Left lobe of liver (tissue), 2 donors: ENCODE results near the gene KLK5. TPM values are rescaled to one million over a fixed set of nuclear protein-coding genes. Genes with fewer than 3 reads are reported as not detected.
"Not testable (repeated sequence)": the region's sequence is repeated elsewhere in the genome, so short reads cannot be mapped to it uniquely, and the experiment has no call there.

Source experiments
- ATAC-seq: fragments of 200-7000 bp; cut with Tn5 transposase; one replicate; pipeline ENCODE4 v1.9.1; 2020; ENCODE audit warnings: mild to moderate bottlenecking, moderate library complexity
- DNase-seq: peaks from one replicate; pipeline ENCODE4 v3.0.0-alpha.2; 2020; ENCODE audit warnings: low spot score
- total RNA-seq: library from RNA; stranded (reverse); gene quantifications from one replicate; pipeline ENCODE4 v1.2.1, GENCODE V29; 2021
- donor health status: DM: no; HTN: no; CAD: no; lungs with moderate emphysema.
- donor health status: DM: no; HTN: yes; CAD: no.

The KLK5 gene, protein sequence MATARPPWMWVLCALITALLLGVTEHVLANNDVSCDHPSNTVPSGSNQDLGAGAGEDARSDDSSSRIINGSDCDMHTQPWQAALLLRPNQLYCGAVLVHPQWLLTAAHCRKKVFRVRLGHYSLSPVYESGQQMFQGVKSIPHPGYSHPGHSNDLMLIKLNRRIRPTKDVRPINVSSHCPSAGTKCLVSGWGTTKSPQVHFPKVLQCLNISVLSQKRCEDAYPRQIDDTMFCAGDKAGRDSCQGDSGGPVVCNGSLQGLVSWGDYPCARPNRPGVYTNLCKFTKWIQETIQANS
- total RNA-seq, result not detected

DNA sequence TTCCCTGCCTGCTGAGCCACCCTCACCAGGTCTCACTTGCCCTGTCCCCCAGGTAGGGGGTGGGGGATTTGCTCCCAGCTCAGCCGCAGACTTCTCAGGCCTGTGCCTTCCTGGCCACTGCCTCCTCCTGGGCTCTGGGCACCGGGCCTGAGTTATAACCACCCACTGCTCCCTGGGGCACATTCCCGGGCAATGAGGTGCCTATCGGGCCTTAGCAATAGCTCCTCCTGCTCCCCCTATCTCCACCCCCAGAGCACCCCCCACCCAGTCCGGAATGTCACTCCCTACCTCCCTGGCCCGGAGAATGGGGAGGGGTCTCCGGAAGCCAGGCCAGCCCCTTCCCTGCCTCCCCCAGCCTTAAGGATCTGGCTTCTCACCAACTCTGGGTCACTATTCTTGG, at the start of gene KLK5:
Gene KLK5 (minus strand): TSS at position 129 of the 400 bp plus-strand sequence. CDS start 381 bp downstream, outside the sequence.
- DNase-seq, result no peak

DNA sequence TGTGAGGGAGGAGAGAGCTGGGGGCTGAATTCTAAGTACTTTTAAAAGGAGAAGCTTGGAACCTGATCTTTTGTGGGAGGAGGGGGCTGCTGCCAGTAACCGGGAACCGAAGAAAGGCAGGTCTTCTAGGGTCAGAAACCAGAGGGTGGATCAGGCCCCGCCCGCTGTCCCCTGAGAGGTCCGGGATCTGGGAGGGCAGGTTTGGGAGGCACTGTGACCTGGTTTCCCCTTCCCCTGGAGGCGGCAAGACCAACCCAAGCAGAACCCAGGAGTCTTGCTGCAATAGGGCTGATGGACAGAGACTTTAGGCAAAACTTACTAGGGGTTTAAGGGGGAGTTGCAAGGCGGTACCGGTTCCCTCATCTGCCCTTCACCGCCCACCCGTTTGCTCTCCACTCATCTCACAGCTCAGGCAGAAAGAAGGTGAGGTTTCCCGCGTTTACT, 49.3 kb upstream of the KLK5 start:
- DNase-seq, result no peak
- no peak for ATAC-seq

More for the DNA sequence above, at the start of gene KLK5:
- ATAC-seq, result no peak

DNA sequence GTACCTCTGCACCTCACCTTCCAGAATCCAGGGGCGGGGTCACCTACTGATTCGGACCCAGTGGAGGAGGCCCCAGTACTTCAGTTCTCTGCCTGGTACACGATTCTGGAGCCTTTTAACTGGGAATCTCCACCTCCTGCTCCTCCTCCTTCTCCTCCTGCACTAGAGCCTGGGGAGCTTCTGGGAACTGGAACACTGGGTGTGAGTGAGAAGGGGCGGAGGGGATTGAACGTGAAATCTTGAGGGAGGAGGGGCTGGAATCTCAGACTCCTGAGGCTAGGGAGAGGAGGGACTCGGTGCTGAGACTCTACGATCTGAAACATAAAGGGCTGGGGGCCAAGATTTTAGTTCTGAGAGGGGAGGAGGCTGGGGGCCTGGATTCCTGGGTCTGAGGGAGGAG, 48.7 kb upstream of the KLK5 start, which contains the start of gene KLK8:
Gene KLK8 (minus strand): TSS at position 90 of the 400 bp plus-strand sequence. CDS start 437 bp downstream, outside the sequence.
- DNase-seq, result no peak
- ATAC-seq, result no peak

DNA sequence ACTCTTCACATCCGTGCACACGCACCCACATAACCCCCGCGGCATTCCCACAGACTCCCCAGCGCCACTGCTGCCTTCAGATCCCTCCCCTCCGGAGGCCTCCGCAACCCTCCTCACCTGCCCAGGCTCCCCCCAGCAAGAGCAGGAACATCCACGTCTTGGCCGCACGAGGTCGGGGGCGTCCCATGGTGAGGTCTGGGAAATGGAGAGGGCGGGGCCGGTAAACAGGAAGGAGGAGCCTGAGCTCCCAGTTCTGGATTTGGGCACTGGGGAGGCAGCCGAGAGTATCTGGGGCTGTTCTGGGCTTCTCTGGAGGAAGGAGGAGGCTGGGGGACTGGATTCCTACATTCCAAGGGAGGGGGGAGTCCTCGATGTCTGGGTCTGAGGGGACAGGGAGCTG, 48.1 kb upstream of the KLK5 start:
- ATAC-seq, result no peak
- no peak for DNase-seq

DNA sequence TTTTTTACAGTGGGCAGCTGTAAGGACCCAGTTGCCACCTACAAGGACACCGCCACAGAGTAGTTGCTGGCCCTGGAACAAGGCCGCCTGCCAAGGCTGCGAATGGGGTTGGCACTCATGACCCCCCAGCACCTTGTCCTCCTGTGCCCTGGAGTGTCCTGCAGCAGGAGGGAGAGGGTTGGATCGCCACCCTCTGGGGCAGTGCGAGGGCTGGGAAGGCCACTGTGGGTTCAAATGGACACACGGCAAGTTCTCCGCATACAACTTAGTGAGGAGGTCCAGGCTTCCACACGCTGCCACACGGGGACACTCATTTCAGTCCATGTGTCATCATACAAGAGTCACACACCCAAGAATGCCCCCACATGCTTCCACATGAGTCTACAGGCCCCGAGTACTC, 47.6 kb upstream of the KLK5 start:
- DNase-seq (no peak), ATAC-seq (no peak)

DNA sequence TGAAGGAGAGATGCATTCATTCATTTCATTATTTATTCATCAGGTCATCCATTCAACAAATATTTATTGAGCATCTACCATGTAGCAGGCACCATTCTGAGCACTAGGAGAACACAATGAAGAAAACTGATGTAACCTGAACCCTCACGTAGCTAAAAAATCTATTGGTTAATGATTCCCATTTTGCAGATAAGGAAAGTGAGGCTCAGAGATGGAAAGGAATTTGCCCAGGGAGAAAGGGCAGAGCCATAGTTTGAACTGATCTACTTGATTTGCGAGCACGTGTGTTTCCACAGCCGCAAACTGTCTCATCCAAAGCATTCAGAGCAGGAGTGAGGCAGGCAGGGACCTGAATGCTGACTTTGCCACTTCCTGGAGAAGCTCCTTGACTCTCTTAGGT, 45.8 kb upstream of the KLK5 start:
- no peak for DNase-seq
- no peak for ATAC-seq

DNA sequence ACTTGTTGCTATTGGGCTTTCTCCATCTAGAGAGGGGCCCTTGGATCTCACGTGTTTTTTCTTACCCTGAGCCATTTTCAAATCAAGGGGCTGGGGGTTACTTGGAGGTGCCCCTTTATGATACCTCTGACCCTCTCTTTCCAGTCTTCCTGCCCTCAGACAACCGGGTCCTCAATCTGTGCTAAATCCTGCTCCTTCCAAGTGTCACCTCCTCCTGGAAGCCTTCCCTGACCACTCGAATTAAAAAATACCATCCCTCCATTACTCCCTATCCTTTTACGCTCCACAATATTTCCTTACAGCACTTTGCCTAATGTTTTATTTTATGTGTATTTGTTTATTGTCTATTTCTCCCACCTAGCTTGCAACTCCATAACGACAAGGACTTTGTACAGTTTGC, 45.2 kb upstream of the KLK5 start:
- ATAC-seq, result no peak
- no peak for DNase-seq

DNA sequence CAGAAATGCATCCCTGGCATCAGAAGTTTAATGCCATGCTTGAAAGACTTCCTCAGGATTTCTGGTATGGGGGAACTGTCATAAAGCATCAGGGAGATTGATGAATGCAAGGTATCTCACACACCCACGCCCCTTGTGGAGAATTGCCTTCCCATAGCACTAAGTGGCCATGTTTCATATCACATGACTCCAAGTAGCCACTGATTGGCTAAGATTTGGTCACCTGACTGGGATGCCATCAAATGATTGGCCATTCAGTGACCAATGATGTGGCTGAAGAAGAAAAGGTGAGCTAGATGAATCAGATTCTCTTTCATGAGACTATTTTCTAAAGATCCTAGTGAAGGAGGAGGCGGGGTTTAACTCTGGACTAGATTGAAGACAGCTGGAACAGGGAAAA, 41.3 kb upstream of the KLK5 start:
- no peak for ATAC-seq
- DNase-seq, result no peak

DNA sequence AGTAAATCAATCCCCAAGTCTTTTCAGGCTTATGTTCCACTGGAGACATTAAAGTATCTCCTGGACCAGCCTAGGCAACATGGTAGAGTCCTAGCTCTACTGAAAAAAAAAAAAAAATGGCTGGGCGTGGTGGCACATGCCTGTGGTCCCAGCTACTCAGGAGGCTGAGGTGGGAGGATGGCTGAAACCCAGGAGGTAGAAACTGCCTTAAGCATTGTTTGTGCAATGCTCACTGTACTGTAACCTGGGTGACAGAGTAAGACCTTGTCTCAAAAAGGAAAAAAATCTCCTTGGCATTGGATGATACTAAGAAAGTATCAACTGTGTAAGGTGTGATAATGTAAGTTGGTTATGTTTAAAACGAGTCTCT, 39.8 kb upstream of the KLK5 start:
- ATAC-seq (no peak), DNase-seq (no peak)

DNA sequence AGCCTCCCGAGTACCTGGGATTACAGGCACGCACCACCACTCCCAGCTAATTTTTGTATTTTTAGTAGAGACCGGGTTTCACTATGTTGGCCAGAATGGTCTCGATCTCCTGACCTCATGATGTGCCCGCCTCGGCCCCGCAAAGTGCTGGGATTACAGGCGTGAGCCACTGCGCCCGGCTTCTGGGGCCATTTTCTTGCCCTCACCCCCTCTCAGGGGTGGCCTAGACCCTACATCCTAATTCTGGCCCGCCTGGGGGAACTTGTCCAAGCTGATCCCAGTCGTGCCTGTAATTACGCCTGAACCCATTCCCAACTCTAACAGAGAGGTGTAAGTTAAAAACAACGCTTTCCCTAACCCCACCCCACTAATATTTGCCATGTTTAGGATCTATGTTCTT, 31.6 kb upstream of the KLK5 start:
- DNase-seq, ATAC-seq: not testable (repeated sequence)

DNA sequence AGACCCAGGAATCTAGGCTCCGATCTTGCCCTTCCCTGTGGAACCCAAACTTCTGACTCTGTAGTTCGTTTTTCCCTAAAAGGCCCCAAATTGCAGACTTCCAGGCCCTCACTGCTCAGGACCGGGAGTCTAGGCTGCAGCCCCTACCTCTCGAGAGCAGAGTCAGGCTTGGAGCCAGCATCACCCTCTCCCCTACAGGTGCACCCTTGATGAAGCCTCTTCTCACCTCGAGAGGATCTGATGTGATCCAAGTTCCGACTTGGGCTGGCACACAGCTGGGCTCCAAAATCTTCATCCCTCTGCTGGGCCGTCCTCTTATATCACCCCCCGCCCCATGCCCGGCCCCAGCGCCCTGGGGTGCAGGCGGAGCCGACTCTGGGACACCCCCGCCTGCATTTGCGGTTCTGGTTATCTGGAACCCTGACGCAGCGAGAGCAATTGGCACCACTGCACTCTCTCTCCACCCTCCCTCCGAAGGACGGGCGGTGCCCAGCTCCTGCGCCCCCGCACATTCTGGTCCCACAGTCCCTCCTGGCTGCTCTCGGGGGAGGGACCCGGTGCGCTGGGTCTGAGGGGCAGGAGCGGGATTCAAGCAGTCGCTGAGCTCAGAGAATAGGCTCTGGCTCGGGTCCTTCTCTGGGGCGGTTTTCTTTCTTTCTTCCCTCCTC, 30.9 kb upstream of the KLK5 start, which contains the start of gene KLK7:
Gene KLK7 (minus strand): TSS at position 293 of the 668 bp plus-strand sequence. CDS start 1,518 bp downstream, outside the sequence.
- no peak for ATAC-seq
- no peak for DNase-seq

DNA sequence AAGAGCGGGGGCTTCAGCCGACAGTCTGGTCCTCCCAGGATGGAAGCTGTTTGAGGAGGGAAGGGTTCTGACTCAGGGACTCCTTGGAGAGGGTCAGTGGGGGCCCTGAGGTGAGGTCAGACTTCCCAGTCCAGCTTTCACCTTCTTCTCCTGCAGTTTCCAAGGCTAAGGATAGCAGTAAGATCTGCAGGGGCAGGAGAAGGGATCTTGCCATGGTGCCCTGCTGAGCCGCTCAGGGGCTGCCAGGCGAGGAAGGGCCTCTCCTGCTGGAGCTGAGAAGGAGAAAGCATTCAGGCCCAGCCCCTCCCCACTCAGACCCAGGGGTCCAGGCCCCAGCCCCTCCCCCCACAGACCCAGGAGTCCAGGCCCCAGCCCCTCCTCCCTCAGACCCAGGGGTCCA, 29.3 kb upstream of the KLK5 start:
- DNase-seq (no peak), ATAC-seq (no peak)

DNA sequence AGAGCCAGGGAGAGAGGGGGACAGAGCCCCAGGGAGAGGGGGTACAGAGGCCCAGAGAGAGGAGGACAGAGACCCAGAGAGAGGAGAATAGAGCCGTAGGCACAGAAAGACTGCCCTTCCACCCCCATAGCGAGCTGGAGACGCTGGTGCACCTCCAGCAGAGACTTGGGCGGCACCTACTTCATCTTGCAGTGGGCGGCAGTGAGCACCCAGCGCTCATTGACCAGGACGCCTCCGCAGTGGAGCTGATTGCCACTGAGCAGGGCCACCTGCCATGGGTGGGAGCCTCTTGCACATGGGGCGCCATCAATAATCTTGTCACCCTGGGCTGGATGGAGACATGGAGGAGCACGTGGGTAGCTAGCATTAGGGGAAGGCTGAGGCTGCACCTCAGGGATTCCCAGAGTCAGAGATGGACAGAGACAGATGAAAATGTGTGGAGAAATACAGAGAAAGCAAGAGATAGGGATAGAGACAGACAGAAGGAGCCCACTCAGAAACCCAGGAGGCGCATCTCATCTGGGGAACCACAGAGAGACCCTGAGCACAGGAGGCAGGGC, 28.8 kb upstream of the KLK5 start:
- no peak for ATAC-seq
- DNase-seq, result no peak

DNA sequence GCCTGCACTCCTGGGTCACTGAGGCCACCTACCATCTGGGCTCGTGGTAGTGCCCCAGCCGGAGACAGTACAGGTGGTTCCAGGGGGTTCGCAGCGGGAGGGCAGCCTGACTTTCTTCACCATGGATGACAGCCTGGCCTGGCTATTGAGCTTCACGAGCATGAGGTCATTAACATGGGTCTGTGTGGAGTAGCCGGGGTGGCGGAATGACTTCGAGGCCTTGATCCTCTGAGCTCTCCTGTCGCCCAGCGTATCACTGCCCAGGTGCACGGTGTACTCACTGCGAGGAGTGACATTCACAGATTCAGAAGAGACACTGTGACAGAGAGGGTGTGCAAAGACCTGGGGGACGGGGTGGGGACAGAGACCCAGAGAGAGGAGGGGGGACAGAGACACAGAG, 27.4 kb upstream of the KLK5 start:
- DNase-seq (no peak), ATAC-seq (no peak)

DNA sequence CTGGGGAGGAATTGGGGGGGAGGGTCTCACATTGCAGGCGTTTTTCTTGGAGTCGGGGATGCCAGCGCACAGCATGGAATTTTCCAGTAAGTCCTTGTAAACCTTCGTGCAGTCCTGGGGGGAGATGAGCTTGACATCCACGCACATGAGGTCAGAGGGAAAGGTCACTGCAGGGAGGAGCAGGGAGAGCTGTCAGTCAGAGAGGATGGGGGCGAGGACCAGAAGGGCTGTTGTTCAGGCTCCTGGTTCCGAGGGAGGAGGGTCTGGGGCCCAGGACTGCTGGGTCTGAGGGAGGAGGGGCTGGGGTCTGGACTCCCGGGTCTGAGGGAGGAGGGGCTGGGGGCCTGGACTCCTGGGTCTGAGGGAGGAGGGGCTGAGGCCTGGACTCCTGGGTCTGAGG, 26.9 kb upstream of the KLK5 start:
- no peak for ATAC-seq

DNA sequence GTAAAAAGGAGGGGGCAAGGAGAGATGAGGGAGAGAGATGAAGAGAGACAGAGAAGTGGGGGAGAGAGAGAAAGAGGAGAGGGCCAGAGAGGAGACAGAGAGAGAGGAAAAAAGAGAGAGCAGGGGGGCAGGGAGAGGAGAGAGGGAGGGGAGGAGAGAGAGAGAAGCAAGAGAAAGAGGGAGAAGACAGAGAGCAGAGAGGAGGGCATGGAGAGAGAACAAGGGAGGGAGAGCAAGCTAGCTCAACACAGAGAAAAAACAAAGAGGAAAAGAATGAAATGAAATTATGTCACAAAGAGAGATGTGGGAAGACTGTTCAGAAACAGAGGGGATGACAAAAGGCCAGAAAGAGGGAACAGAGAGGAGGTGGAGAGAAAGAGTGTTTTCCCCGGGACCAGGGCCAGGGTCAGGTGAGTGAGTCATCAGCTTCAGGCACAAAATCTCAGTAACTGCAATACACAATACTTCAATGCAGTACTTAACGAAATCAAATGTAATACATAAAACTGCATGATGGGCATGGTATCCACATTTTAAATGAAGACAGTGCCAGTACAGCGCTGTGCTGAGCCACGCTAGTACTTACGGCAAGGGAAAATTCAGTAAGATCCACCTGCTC, 26.0 kb upstream of the KLK5 start:
- no peak for ATAC-seq
- no peak for DNase-seq

More for the DNA sequence above, 26.9 kb upstream of the KLK5 start:
- DNase-seq, result no peak

DNA sequence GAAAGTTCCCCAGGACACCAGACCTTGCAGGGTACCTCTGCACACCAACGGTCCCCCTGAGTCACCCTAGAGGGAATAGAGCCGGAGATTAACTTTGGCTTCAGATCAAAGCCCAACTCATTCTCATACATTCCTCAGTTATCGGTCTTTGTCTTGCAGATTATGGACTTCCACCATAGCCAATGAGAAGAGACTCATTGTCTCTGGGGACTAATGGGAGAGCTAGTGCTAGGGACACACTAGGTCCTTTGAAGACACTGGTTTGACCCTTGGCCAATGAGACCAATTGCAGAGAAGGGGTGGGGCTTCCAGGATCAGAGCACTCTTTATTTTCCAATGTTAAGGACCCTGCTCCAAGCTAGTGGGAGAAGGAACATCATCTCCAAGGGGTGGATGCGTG, 24.8 kb upstream of the KLK5 start:
- DNase-seq (no peak), ATAC-seq (no peak)

DNA sequence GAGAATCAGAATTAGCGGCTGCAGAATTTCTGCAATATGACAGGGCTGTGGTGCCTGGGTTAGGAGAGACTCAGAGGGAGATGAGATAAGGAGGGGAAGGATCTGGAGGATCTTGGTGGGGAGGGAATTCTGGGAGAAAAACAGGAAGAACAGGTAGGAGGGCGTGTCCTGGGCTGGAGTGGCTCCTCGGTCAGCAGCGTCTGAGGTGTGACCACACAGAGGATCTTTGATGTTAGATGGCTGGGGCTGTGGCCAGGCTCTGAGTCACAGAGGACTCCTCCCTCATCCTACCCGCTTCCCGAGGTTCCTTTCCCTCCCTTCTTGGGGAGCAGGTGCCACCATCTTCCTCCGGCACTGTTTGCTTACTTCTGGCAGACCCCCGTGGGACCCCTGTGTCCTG, 22.9 kb upstream of the KLK5 start:
- DNase-seq (no peak), ATAC-seq (no peak)

DNA sequence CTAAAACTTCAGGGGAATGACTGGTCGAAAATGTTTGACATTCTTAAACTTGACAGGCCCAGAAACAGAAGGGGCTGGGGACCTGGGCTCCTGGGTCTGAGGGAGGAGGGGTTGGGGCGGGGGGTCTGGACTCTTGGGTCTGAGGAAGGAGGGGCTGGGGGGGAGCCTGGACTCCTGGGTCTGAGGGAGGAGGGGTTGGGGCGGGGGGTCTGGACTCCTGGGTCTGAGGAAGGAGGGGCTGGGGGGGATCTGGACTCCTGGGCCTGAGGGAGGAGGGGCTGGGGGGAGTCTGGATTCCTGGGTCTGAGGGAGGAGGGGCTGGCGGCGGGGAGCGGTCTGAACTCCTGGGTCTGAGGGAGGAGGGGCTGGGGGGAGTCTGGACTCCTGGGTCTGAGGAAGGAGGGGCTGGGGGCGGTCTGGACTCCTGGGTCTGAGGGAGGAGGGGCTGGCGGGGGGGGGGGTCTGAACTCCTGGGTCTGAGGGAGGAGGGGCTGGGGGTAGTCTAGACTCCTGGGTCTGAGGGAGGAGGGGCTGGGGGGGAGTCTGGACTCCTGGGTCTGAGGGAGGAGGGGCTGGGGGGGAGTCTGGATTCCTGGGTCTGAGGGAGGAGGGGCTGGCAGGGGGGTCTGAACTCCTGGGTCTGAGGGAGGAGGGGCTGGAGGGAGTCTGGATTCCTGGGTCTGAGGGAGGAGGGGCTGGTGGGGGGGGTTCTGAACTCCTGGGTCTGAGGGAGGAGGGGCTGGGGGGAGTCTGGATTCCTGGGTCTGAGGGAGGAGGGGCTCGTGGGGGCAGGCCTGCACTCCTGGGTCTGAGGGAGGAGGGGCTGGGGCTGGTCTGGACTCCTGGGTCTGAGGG, 22.1 kb upstream of the KLK5 start:
- no peak for ATAC-seq
- DNase-seq, result no peak

DNA sequence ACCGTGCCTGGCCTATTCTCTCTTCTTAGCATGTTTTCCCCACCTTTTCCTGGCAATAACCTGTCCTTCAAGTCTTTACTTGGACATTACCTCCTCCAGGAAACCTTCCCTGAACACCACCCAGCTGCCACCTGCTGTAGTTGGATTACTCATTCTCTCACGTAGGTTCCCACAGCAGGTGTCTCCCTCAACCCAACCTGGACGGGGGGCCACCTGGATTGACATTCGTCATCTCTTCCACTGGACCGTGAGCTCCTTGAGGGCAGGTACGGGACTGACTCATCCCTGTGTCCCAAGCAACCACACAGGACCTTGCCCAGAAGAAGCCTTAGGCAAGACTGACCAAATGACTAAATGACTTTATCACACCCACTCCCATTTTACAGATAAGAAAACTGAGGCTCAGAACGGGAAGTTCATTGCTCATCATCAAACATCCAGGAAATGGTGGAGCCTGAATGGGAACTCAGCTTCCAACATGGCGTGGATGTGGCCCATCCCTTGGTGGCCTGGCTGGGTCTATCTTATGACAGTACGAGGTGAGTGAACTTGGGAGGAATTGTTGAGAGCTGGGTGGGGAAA, 20.0 kb upstream of the KLK5 start:
- DNase-seq, result no peak
- no peak for ATAC-seq
